GM23338 (cell line): ENCODE results near the gene GRIA3. TPM values are rescaled to one million over a fixed set of nuclear protein-coding genes. Genes with fewer than 3 reads are reported as not detected.
A peak's percentile ranks its signal among the peaks of the same experiment; 100 is the strongest.

ENCODE experiments used
- ATAC-seq: fragments of 200-7000 bp; cut with Tn5 transposase; 3 replicates; pipeline ENCODE4 v1.9.1; 2020
- DNase-seq: peaks from one replicate; pipeline ENCODE4 v3.0.0-alpha.2; 2015; ENCODE audit warnings: low spot score
- H2AFZ ChIP-seq: fragments of 200-600 bp; sonication (generic); 2 replicates; pipeline ENCODE4 v1.8.0; 2016; ENCODE audit warnings: antibody characterized with exemption, mild to moderate bottlenecking, moderate library complexity
- H3F3A ChIP-seq: fragments of 200-600 bp; sonication (generic); replicated peaks from 2 replicates; pipeline ENCODE4 v1.8.0; 2017; ENCODE audit warnings: antibody characterized with exemption, mixed run types, low read depth
- H3K27ac ChIP-seq: fragments of 200-600 bp; sonication (generic); 2 replicates; pipeline ENCODE4 v1.6.1; 2016; ENCODE audit warnings: low read depth
- H3K27me3 ChIP-seq: fragments of 200-600 bp; sonication (generic); 2 replicates; pipeline ENCODE4 v1.8.0; 2016; ENCODE audit warnings: mild to moderate bottlenecking, mixed run types, moderate library complexity; ENCODE audit not compliant: insufficient read depth
- H3K36me3 ChIP-seq: fragments of 200-600 bp; sonication (generic); 2 replicates; pipeline ENCODE4 v1.8.0; 2016; ENCODE audit warnings: mild to moderate bottlenecking; ENCODE audit not compliant: insufficient read depth
- H3K4me1 ChIP-seq: fragments of 200-600 bp; sonication (generic); 2 replicates; pipeline ENCODE4 v1.8.0; 2016; ENCODE audit warnings: mild to moderate bottlenecking, moderate library complexity; ENCODE audit not compliant: insufficient read depth
- H3K4me2 ChIP-seq: fragments of 200-600 bp; sonication (generic); 2 replicates; pipeline ENCODE4 v1.7.1; 2017; ENCODE audit warnings: mixed run types
- H3K4me3 ChIP-seq: fragments of 200-600 bp; sonication (generic); 2 replicates; pipeline ENCODE4 v1.6.1; 2016; ENCODE audit warnings: mixed run types
- H3K79me2 ChIP-seq: fragments of 200-600 bp; sonication (generic); replicated peaks from 2 replicates; pipeline ENCODE4 v1.8.0; 2017; ENCODE audit warnings: mild to moderate bottlenecking; ENCODE audit not compliant: insufficient read depth
- H3K9me2 ChIP-seq: fragments of 200-600 bp; sonication (generic); 2 replicates; pipeline ENCODE4 v1.8.0; 2017; ENCODE audit not compliant: insufficient read depth
- H4K20me1 ChIP-seq: fragments of 200-600 bp; sonication (generic); replicated peaks from 2 replicates; pipeline ENCODE4 v1.8.0; 2017; ENCODE audit warnings: mild to moderate bottlenecking; ENCODE audit not compliant: insufficient read depth
- H3K27ac Mint-ChIP-seq: 2 replicates; pipeline ENCODE4 v1.8.0; 2020; ENCODE audit warnings: inconsistent platforms, mild to moderate bottlenecking, moderate library complexity, mixed read lengths
- H3K27me3 Mint-ChIP-seq: 3 replicates; pipeline ENCODE4 v1.8.0; 2022; ENCODE audit warnings: low read depth, mild to moderate bottlenecking, moderate library complexity, mixed read lengths, inconsistent platforms; ENCODE audit not compliant: insufficient read depth, poor library complexity
- H3K36me3 Mint-ChIP-seq: 3 replicates; pipeline ENCODE4 v1.8.0; 2021; ENCODE audit warnings: low read depth, mild to moderate bottlenecking, inconsistent platforms, moderate library complexity, mixed read lengths
- H3K4me1 Mint-ChIP-seq: 3 replicates; pipeline ENCODE4 v1.8.0; 2020; ENCODE audit warnings: mild to moderate bottlenecking, inconsistent platforms, mixed read lengths
- H3K4me3 Mint-ChIP-seq: 3 replicates; pipeline ENCODE4 v1.8.0; 2021; ENCODE audit warnings: moderate library complexity, mild to moderate bottlenecking, inconsistent platforms, mixed read lengths
- H3K9me3 Mint-ChIP-seq: 3 replicates; pipeline ENCODE4 v1.8.0; 2020; ENCODE audit warnings: moderate library complexity, mild to moderate bottlenecking, inconsistent platforms, mixed read lengths
- CREB1 ChIP-seq: fragments of 250-450 bp; sonication (Bioruptor Pico); IDR thresholded peaks from 2 replicates; pipeline ENCODE4 v1.5.0; 2020; ENCODE audit warnings: low read depth, mild to moderate bottlenecking, moderate library complexity
- CTCF ChIP-seq, 2 experiments: fragments of 200-600 bp in 1 of 2; sonication (generic) in 1 of 2; conservative IDR thresholded peaks; 2 replicates each; pipeline versions ENCODE4 v1.5.1 to v1.6.1; 2016 to 2017; ENCODE audit warnings: antibody characterized with exemption in 2 of 2, low read depth in 2 of 2, mild to moderate bottlenecking in 2 of 2, moderate library complexity in 1 of 2
- ETS1 ChIP-seq: IDR thresholded peaks from 2 replicates; pipeline ENCODE4 v1.6.1; 2016; ENCODE audit warnings: antibody characterized with exemption
- EZH2 ChIP-seq: fragments of 200-600 bp; sonication (generic); IDR thresholded peaks from one replicate; pipeline ENCODE4 v1.8.0; 2017; ENCODE audit warnings: antibody characterized with exemption, mild to moderate bottlenecking, low read depth; ENCODE audit not compliant: unreplicated experiment
- EZH2phosphoT487 ChIP-seq: fragments of 200-600 bp; sonication (generic); IDR thresholded peaks from one replicate; pipeline ENCODE4 v1.8.1; 2018; ENCODE audit warnings: antibody characterized with exemption; ENCODE audit not compliant: unreplicated experiment
- JUNB ChIP-seq: IDR thresholded peaks from one replicate; pipeline ENCODE4 v1.6.1; 2016; ENCODE audit warnings: antibody characterized with exemption; ENCODE audit not compliant: unreplicated experiment
- NANOG ChIP-seq: IDR thresholded peaks from 2 replicates; pipeline ENCODE4 v1.6.1; 2016; ENCODE audit warnings: antibody characterized with exemption, borderline replicate concordance
- POLR2AphosphoS5 ChIP-seq: IDR thresholded peaks from 2 replicates; pipeline ENCODE4 v1.6.1; 2016; ENCODE audit warnings: antibody characterized with exemption, low read depth
- REST ChIP-seq: IDR thresholded peaks from one replicate; pipeline ENCODE4 v1.6.1; 2018; ENCODE audit warnings: antibody characterized with exemption; ENCODE audit not compliant: unreplicated experiment
- STAT1 ChIP-seq: IDR thresholded peaks from one replicate; pipeline ENCODE4 v1.6.1; 2016; ENCODE audit warnings: antibody characterized with exemption; ENCODE audit not compliant: unreplicated experiment
- ZNF114 ChIP-seq: fragments of 250-450 bp; sonication (Bioruptor Pico); IDR thresholded peaks from 2 replicates; pipeline ENCODE4 v1.5.0; 2020; ENCODE audit warnings: mild to moderate bottlenecking, moderate library complexity
- ZNF331 ChIP-seq: fragments of 250-450 bp; sonication (Bioruptor Pico); IDR thresholded peaks from 2 replicates; pipeline ENCODE4 v1.5.0; 2020; ENCODE audit warnings: low read depth, mild to moderate bottlenecking, moderate library complexity
- ZNF462 ChIP-seq: fragments of 250-450 bp; sonication (Bioruptor Pico); IDR thresholded peaks from 2 replicates; pipeline ENCODE4 v1.5.0; 2020; ENCODE audit warnings: mild to moderate bottlenecking, moderate library complexity
- polyA plus RNA-seq: library from polyadenylated mRNA; unstranded; fragments of >200 nt; fragmentation: Nextera tagmentation; extraction: Ambion mirVana; gene quantifications from 2 replicates; pipeline ENCODE4 v1.2.1, GENCODE V29; 2016
- total RNA-seq: library from RNA; depleted of rRNA; stranded (reverse); fragments of >200 nt; shearing (Covaris generic); gene quantifications from 2 replicates; pipeline ENCODE4 v1.2.3, GENCODE V29; 2014

Gene GRIA3
- total and polyA plus RNA-seq, 2 experiments from 2014 or later = 2.7 to 5.6 TPM

GRCh38 chrX:123190096-123190495 lies 6.0 kb downstream of the GRIA3 start:
- H3K36me3 Mint-ChIP-seq = no peaks in the 10 kb centered on the region
- Histone ChIP-seq H3K27me3 (peaks cover 21% of the 10 kb centered on the region), H3K4me1 (peaks cover 13% of the 10 kb centered on the region), H3K36me3 (no peaks in the 10 kb centered on the region), H2AFZ (no peak overlapping the region), H3K4me2 (peak overlapping the region; percentile 49; the same call in 1 of the 2 replicates), H3F3A (no peaks in the 10 kb centered on the region), H3K4me3 (no peak overlapping the region), H3K9me2 (no peaks in the 10 kb centered on the region), H3K79me2 (no peaks in the 10 kb centered on the region), H4K20me1 (no peaks in the 10 kb centered on the region), H3K27ac (0 out of 2 replicates have a peak overlapping the region, but pooled peaks have one; percentile 36)
- H3K27me3 Mint-ChIP-seq = peaks cover 14% of the 10 kb centered on the region
- no peak overlapping the region for H3K27ac Mint-ChIP-seq
- H3K4me1 Mint-ChIP-seq = peaks cover 36% of the 10 kb centered on the region
- no peak overlapping the region for H3K4me3 Mint-ChIP-seq
- TF ChIP-seq NANOG (no peak), ZNF331 (CRISPR knock-in tag) (no peak), CREB1 (CRISPR knock-in tag) (no peak), ZNF114 (no peak), STAT1 (no peak), ETS1 (no peak), JUNB (no peak), EZH2 (no peak), REST (no peak), ZNF462 (CRISPR knock-in tag) (no peak), EZH2phosphoT487 (no peak), CTCF (conservative IDR thresholded peaks at IDR 0.05; ENCODE audit: low read depth in 2 of 2) (no peak), POLR2AphosphoS5 (no peak)
- H3K9me3 Mint-ChIP-seq = no peaks in the 10 kb centered on the region
- DNase-seq (peak; percentile 3), ATAC-seq (peak; percentile 86)
